LNCAP (cell line): ENCODE results near the gene CLMP.

Experiments
- CTCF ChIP-seq: fragments of 450-650 bp; IDR thresholded peaks from 2 replicates; pipeline ENCODE4 v1.5.1; 2017; ENCODE audit warnings: mild to moderate bottlenecking

Gene CLMP

GRCh38 chr11:123161376-123162030 lies 33.5 kb downstream of the CLMP start:
- TF ChIP-seq CTCF, result no peak

DNA sequence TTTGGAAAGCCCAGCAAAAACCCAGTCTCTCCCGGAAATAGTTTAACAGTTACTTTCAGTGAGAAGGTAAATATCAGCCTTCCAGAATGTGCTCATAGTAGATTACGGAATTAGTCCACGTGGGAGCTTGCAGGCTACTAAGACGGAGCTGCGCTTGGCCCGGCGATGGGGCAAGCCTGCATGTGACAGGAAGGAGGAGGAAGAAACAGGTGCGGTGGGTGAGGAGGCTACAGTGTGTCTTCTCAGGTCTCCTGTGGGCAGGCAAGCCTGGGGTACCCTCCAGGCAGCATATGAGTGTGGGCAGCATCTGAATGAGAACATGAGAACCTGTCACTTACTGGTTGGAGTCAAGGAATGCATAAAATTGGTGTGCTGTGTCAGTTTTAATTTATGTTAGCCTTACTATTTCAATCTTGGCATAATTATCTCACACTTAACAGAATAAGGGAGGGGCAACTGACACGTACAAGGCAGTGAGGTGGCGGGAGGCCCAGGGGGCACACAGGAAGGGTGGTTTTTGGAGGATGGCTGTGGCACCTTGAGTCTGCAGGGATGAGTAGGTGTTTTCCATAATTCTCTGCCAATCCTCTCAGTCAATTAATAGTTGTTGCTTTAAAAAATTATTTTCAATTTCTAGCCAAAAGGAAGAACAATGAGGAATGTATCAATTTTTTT lies 35.7 kb downstream of the CLMP start:
- no peak for TF ChIP-seq CTCF

DNA sequence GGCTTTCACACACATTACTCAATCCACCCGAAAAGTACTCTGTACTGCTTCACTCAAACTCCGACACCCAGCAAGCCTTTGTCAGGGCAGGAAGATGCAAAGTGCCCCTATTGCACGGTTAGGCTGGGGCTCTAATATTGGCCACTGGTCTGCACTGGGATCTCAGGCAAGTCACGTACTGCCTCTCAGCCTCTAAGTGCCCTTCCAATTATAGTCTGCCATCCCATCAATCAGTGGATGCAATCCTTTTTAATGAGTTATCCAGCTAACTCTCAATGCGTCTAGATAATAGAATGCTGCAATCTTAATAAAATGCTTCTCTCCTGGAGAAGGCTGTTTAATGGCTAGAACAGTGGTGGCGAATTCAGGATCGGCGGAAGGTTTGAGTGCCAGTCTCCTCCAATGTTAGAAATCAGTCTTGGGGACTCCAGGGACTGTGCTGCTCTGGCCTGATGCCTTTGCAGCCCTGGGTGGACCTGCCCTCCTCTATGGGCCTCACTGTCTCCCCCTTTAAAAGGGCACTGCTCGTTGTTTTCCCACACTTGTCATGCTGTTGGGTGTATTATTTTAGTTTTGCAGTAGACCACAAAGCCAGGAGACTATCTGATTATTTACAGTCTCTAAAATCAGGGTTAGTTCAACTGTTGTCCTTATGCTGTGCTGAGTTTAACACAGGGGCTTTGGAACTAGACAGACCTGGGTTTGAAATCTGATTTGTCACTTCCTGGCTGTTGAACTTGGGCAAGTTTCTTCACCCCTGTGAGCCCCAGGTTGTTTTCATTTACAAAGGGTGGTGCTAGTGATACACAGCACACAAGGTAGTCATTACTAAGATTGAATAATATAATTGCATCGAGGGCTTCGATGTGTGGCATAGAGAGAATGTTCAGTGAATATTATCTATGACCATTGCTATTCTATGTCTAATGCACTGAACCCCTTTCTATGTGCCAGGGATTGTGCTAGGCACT lies 36.7 kb downstream of the CLMP start:
- TF ChIP-seq CTCF, result no peak

GRCh38 chr11:123152951-123153350 lies 42.1 kb downstream of the CLMP start:
- no peak for TF ChIP-seq CTCF

- no peak for TF ChIP-seq CTCF
Measured at GRCh38 chr11:123151796-123152195, 43.3 kb downstream of the CLMP start.

DNA sequence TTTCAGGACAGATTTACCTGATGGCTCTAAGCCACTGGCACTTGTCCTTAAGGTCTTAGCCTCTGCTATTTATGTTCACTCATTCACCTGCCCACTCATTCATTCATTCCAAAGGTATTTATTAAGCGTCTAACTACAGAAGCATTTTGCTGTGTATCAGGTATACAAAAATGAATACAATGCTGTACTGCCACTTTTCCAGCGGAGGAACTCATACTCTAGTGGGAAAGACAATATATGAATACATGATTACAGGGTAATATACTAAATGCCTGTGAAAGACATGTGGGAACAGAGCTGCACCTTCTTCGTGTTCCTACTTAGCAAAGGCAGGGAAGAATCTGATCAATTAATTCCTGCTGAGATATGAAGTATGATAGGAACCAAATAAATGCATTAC lies 43.7 kb downstream of the CLMP start:
- TF ChIP-seq CTCF, result no peak

DNA sequence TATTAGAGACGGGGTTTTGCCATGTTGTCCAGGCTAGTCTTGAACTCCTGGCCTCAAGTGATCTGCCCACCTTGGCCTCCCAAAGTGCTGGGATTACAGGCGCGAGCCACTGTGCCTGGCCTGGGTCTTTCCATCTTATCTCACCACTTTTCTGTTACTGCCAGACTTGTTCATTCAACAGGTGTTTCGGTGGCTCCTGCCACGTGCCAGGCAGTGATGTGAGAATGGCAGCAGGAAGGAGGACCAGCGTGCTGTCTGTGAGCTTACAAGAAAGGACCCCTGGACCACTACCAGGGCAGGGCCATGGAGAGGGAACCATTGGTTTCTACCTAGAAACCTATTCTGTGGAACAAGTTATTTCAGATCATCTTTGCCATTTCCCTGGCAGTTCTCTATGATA lies 44.2 kb downstream of the CLMP start:
- TF ChIP-seq CTCF, result no peak
